GM21367 (cell line): ENCODE results near the gene IFI6.
"Not testable (repeated sequence)": the region's sequence is repeated elsewhere in the genome, so short reads cannot be mapped to it uniquely, and the experiment has no call there.

Experiments used
- ATAC-seq: cut with Tn5 transposase; IDR thresholded peaks from one replicate; pipeline ENCODE4 v1.9.1; 2021; ENCODE audit not compliant: unreplicated experiment

IFI6 gene

GRCh38 chr1:27652111-27652864 lies 19.7 kb downstream of the IFI6 start:
- no peak for ATAC-seq

- ATAC-seq: no peak
These were observed 21.3 kb downstream of the IFI6 start for GRCh38 chr1:27650539-27651175.

DNA sequence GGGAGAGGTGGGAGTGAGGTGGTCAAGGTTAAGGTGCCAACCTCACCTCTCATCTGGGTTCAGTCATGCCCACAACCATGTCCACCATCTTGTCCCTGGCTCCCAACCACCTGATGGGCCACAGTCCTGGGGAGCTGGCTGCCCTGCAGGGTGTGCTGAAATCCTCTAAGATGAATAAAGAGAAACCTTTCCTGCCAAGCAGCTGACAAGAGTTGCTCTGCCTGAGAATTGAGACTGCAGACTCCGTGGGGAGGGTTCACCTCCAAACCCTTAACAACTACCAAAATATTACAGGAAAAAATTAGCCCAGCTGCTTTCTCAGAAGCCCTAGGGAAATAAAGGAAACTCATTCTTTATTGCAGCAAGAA lies 21.8 kb downstream of the IFI6 start:
- ATAC-seq: no peak

GRCh38 chr1:27649306-27649635 lies 22.7 kb downstream of the IFI6 start:
- no peak for ATAC-seq

DNA sequence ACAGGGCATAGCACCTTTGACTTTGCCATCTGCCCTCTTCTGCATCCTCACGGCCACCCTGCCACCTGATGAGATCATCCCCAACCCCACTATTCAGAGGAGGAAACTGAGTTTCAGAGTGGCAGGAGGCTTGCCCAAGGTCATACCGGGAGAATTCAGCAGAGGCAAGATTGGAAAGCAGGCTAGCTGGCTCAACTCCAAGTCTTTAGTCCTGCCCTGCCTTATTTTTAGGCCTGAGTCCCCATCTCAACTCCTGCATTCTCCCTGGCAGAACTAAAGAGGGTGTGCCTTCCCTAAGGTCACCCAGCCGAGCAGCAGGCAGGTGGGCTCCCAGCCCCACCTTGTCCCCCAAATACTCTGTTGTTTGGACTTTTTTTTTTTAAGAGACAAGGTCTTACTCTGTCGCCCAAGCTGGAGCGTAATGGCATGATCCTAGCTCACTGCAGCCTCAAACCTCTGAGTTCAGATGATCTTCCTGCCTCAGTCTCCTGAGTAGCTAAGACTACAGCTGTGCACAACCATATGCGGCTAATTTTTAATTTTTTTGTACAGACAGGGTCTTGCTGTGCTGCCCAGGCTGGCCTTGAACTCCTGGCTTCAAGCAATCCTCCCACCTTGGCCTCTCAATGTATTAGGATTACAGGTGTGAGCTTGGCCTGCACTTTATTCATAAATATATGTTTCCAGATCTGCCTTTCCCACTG lies 23.2 kb downstream of the IFI6 start:
- no peak for ATAC-seq

DNA sequence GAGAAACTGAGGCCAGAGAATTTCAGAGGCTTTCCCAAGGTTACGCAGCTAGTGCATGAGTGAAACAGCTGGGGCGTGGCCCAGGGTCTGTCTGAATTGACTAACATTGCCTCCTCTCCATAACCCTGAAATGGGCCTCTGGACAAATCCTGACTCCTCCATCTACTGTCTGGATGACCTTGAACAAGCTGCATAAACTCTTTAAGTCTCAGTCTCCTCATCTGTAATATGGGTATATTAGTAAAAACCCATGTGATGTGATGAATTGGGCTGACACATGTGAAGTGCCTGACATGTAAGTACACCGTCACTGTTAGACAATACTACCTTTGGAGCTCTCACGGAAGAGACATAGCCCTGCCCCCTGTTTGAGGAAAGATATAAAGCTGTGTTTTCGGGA lies 24.7 kb downstream of the IFI6 start:
- ATAC-seq: no peak

DNA sequence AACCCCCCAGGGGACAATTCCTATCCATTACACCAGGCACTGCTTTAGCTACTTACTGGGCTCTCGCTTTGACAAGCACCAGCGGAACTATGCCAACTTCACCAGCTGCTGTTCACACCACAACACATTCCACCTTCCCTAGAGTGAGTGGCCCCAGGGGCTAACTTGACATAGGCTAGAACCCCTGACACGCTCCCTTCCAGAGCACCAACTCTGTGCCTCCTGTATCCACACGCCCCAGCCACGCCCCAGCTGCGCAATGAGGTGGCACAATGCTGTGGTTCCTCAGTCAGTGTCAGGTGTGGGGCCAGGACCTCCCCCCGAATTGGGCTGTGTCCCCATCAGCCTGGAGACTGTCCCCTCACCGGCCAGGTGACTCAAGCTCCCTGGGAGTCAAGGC lies 25.3 kb downstream of the IFI6 start:
- ATAC-seq: no peak

GRCh38 chr1:27645071-27645415 lies 26.9 kb downstream of the IFI6 start:
- no peak for ATAC-seq

GRCh38 chr1:27644369-27645070 lies 27.5 kb downstream of the IFI6 start:
- no peak for ATAC-seq

- ATAC-seq: no peak
These were observed 28.2 kb downstream of the IFI6 start for GRCh38 chr1:27643600-27644368.

DNA sequence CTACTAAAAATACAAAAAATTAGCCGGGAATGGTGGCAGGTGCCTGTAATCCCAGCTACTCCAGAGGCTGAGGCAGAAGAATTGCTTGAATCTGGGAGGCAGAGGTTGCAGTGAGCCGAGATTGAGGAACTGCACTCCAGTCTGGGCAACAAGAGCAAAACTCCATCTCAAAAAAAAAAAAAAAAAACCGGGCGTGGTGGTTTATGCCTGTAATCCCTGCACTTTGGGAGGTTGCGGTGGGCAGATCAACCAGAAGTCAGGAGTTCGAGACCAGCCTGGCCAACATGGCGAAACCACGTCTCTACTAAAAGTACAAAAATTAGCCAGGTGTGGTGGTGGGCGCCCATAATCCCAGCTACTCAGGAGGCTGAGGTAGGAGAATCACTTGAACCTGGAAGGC lies 31.5 kb downstream of the IFI6 start:
- ATAC-seq: not testable (repeated sequence)

DNA sequence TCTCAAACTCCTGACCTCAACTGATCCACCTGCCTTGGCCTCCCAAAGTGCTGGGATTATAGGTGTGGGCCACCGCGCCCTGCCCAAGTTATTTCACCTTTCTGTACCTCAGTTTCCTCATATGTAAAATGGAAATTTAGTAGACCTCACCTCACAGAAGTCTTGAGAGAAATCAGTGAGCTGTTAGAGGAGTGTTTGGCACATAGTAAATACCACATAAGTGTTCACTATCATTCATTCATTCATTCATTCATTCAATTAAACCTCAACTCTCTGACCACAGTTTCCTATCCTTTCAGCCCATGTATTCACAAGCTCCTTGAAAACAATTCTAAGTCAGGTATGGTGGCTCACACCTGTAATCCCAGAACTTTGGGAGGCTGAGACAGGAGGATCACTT lies 33.2 kb downstream of the IFI6 start:
- no peak for ATAC-seq

GRCh38 chr1:27638047-27638734 lies 33.8 kb downstream of the IFI6 start:
- no peak for ATAC-seq

GRCh38 chr1:27635396-27636142 lies 36.4 kb downstream of the IFI6 start:
- no peak for ATAC-seq

- ATAC-seq: no peak
These were observed 37.0 kb downstream of the IFI6 start, which contains the start of gene FGR for GRCh38 chr1:27634985-27635367. Gene FGR (minus strand): TSS chr1:27635185. CDS start chr1:27623916, 11,269 bp downstream.

DNA sequence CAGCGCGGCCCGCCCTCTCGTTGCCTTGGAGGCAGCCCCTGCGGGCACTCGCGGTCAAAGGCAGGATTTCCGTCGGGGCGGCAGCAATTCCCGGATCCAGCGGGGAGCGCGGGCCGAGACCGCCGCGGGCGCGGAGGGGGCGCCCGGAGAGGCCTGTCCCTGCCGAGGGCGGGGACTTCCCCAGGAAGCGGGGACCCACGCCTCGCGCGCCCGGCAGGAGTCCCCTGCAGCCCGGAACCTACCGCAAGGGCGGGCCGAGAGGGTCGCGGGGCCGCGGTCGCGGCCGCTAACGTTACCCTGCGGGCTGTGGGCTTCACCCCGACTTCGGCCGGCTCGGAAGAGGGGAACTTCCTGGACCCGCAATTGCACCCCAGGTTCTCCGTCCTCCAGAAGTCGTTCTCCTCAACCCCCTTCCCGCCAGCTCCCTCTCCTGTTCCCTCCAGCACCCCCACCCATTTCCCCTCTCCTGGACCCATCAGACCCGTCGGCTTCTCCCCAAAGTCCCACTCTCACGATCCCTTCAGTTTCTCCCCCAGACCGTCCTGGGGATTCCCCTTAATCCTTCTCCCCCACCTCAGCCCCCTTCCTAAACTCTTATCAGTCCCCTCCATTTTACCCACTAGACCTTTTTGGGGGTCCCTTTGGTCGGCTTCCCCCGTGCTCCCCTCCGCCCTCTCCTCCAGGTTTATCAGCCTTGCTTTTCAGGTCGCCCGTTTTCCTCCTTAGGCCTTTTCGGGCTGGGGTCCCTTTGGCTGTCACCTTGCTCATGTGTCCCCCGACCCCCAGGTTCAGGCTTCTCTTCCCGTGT lies 37.6 kb downstream of the IFI6 start:
- no peak for ATAC-seq

DNA sequence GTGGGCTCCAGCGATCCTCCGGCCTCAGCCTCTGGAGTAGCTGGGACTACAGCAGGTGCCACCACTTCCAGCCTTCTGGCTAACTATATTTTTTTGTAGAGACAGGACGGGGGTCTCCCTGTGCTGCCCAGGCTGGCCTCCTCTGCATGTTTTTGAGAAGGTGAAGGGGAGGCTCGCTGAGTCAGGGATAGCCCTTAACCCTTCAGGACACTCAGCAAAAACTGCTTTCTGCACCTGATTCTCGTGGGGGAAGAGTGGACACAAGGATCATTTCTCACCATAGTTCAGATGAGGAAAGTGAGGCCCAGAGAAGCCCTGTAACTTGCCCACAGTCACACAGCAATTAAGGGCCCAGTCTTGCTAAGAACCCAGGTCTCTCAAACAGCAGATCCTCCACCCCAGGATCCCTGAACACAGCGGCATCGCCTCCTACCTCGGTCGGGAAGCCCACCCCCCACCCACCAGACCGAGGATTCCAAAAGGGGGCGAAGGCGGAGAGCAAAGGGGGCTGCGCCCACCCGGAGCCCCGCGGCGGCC lies 38.3 kb downstream of the IFI6 start:
- ATAC-seq: no peak

DNA sequence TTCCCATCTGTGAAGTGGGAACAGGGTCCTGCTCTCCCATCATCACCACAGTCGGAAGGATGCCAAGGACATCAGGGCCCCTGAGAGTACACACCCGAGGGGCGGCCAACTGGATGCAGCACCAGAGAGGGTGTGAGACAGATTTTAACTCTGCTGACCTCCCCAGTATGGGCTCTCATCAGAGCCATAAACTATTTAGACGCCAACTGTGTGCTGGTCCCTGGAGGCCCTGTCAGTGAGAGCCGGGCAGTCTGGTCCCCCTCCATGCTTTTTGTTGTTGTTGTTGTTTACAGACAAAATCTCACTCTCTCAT lies 38.7 kb downstream of the IFI6 start:
- no peak for ATAC-seq
